NCI-H1436 treated with DMSO at 0.1 percent for 48 hours (cell line): ENCODE data around the gene TRIM47.

ENCODE experiments used
- DNase-seq: peaks from one replicate; lab custom pipeline; 2025; lab: John Stamatoyannopoulos, UW

TRIM47 gene

DNA sequence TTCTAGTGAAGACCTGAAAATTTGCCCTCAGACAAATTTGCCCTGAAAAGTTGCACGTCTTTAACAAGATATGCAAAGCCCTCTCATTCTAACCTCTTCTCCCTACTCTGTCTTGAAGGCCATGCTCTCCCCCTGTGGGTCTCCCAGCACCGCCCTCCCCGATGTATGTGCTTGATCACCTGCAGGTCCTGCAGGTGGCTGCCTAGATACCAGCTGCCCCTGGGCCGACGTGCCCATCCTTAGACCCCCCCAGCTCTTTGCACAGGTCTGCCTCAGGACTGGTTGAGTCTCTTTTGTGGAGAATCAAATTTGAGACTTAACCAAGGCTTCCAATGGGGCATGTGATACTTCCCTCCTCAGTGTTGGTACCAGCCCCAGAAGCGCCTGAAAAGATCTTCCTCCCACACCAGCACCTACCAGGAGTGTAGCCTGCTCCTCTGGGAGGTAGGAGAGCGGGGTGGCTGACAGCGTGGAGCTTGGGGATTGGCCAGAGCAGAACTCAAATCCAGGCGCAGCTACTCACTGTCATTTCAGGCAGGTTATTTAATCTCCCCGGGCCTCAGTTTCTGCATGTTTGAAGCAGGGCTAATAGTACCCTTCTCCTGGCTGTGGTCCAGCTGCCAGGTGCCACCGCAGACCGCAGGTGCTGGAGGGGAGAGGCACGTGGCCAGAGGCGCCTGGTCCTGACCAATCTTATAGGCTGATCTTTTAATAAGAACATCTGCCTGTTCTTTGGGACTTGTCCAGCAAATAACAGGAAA lies 30.9 kb upstream of the TRIM47 start:
- peak; percentile 90 for DNase-seq

DNA sequence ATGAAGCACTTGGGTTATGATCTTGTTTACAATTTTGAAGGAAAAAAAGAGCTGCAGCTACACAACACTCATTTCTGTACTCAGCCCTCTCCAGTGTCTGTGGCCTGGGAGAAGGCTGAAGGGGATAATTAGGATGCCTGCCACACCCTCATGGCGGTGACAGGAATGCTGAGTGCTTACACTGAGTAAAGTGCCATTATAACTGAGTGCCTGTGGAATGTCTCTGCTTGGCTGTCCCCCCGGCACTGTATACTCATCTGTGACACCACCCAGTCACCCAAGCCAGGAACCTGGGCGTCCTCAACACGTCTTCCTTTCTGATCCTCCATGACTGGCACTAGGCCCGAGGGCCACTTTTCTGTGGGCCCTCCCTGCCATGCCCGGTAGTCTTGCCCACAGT lies 29.8 kb upstream of the TRIM47 start:
- DNase-seq = no peak

DNA sequence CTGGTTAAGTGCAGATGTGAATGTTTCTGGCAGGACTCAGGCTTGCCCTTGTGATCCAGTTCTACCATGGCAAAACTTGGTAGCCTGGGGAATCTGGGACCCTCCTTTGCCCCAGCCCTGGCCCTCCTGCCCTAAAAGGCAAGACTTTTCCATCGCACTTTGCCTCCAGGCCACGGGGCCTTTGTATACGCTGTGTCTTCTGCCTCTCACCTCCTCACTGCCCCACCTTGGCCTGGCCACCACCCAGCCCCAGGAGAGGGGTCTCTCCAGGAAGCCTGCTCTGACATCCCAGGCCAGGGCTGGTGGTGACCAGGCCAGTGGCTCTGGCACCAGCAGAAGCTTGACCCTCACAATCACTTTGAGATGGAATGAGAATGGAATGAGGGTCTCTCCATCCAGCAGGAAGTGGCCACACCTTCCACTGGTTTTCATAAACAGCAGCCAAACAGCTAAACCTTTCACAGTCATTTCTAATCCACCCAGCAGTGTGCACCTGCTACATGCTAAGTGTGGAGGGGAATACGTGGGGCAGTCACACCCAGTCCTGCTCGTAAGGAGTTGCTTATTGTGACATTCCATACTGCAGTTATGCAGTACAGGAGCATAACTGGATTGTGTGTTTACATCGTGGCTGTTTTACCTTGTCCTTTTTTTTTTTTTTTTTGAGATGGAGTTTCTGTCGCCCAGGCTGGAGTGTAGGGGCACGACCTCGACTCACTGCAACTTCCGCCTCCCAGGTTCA lies 27.9 kb upstream of the TRIM47 start:
- no peak for DNase-seq

DNA sequence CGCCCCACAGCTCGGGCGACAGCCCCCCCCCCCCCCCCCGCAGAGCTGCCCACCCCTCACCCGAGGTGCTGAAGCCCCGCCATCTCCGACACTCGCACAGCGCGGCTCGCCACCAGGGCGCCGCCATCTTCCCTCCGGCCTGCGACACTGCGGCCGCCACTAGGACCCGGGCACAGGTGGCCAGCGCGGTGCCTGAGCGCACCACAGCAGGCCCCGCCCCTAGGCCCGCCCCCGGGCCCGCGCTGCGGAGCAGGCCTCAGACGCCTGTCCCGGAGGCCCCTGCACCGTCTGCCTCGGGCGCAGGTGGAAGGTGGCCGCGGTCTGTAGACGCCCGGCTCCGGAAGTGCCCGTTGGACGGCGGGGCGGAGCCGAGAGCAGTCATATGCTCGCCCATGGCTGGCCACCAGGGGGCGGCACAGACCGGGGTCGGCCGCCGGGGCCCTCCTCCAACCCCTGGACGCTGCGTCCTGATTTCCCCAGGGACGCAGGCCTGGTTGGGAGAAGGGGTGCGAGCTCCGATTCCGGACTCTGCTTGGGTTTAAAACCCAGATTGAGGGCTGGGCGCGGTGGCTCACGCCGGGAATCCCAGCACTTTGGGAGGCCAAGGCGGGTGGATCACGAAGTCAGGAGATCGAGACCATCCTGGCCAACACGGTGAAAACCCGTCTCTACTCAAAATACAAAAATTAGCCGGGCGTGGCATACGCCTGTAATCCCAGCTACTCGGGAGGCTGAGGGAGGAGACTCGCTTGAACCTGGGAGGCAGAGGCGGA lies 26.6 kb upstream of the TRIM47 start, which contains the start of gene MRPL38:
TSS of gene MRPL38 (minus strand) at position 136 of the 773 bp plus-strand sequence. CDS start at position 127, 9 bp downstream.
- peak; percentile 76 for DNase-seq

DNA sequence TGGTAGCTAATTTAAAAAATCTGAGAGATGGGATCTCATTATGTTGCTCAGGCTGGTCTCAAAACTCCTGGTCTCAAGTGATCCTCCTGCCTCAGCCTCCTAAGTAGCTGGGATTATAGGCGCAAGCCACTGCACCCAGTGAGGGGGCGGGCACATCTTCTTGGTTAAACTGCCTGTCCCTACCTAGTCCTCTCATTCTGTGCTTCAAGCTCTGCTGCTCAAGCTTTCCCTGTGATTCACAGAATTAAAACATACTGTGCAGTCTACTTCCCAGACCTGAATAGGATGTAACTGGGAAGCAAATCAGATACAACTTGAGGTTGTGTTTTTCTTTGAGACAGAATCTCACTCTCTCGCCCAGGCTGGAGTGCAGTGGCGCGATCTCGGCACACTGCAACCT lies 24.0 kb upstream of the TRIM47 start:
- no peak for DNase-seq

DNA sequence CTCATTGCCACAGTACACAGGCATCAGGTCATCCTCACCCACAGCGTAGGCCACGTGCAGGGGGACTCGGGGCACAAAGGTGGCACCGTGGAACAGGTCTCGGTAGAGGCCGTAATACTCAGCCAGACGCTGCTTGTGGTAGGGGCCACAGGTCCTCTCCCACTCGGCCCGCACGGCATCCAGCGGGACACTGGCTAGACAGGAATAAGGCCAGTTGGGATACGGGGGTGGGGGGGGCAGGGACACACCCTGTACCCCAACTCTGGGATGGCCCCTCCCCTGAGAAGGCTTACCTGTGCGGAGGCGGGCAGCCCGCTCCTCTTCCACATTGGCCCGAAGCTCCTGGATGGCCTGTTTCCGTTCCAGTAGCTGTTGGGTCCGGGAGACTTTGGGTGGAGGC lies 23.3 kb upstream of the TRIM47 start:
- DNase-seq = no peak

DNA sequence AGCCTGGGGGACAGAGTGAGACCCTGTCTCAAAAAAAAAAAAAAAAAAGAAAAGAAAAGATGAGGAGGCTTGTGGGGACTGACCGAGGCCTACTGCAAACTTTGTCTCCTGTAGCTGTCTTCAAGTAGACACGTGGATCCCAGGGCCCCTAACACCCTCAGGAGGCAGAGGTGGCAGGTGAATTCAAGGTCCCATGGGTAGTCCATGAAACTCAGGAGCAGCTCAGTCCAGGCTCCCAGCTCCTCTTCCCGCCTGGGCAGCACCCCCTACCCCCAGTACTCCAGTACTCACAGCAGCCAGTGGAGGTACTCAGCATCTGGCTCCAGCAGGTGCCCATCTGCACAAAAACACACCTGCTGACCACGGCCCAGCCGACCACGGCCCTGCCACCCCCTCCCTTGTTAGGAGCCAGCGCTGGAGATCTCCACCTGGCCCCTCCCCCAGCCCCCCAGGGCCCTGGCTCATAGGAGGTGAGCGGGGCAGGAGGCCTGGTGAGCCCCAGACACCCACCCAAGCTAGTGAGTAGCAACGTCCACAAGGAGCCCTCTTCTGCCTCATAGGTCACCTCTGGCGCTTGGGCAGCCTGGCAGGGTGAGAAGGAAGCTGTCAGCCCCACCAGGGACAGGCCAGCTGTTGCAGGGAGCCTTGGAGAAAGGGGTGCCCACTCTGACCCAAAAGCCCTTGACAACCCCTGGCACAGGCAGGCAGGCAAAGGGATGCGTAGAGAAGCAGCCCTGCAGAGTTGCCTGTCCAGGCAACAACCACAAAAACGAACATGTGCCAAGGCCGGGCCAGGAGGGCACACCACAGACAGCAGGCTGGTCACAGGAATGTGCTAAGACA lies 22.5 kb upstream of the TRIM47 start:
- no peak for DNase-seq

DNA sequence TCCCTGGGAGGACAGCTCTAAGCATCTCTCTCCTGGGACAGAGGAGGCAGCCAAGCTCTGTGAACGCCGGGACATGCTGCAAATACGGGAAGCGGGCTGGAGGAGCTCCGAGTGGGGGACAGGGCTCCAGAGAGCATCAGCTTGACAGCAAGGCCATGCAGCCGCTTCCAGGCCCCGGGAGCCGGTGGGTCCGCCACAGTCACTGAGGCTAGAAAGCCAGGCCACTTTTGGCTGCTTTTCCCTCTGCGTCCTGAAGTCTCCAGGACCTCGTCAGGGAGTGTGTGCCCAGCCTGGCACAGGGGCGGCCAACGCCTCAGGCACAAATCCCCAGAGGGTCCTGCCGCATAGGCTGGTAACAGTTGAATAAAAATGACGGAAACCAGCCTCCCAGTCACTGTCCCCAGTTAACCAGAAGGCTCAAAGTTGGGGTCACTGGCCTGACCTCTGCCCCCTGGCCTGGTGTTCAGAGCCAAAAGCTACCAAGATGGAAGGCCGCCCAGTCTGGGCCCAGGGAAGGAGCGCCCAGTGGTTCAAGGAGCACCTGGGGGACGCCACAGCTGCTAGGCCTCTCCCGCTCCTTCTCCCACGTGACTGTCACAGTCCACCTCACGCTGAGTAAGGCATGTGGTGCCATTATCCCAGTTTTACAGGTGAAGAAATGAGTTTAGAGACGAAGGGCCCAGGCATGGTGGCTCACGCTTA lies 21.5 kb upstream of the TRIM47 start:
- no peak for DNase-seq

DNA sequence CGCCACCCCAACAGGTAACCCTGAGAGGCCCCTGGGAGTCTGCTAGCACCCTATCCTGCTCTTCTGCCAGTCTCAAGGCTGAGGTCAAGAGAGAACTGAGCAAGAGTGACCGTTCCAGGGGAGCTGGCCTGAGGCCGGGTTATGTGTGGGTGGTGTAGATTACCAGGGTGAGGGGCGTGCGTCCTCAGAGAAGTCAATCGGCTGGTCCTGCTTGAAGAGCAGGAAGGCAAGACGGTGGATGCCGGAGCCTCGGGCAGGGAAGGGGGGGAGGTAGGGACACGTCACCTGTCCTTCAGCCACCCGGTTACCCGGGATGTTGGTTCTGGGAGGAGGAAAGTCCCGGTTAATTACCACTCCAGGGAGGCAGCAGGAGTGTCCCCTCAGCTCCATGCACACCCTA lies 21.0 kb upstream of the TRIM47 start:
- DNase-seq = no peak

DNA sequence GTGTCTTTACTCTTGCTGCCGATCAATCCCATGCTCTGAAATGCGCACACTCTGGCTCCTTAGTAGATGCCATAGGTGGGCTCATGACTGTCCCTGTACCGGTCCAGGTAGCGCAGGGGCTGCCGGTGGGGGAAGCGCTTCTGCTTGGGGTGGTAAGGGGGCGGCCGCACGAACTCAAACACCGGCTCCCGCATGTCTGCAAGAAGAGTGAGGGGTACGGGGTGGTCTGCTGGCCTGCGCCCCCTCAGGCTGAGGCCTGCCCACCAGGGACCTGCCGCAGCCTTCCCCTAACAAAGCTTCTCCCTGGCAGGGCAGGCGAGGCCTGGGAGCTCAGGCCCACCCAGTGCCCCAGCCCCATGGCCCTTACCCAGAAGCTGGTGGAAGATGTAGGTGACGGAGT lies 20.4 kb upstream of the TRIM47 start:
- no peak for DNase-seq

DNA sequence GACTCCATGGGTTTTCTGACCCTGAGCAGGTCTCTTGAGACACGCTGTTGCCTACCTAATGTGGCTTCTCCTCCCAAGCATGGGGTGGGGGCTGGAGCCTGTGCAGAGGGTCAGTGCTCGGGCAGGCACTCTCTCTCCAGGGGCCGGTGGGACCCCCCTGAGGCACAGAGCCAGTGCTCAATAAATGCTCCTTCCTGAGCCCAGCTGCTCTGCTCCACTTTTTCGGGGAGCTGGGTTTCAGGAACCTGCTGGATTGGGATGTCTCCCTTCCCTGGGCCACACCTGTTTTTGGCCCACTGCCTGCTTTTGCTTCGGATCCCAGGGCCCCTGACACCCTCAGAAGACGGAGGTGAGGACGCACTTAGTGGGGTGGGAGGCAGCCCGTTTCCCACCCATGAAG lies 19.7 kb upstream of the TRIM47 start:
- DNase-seq = no peak

DNA sequence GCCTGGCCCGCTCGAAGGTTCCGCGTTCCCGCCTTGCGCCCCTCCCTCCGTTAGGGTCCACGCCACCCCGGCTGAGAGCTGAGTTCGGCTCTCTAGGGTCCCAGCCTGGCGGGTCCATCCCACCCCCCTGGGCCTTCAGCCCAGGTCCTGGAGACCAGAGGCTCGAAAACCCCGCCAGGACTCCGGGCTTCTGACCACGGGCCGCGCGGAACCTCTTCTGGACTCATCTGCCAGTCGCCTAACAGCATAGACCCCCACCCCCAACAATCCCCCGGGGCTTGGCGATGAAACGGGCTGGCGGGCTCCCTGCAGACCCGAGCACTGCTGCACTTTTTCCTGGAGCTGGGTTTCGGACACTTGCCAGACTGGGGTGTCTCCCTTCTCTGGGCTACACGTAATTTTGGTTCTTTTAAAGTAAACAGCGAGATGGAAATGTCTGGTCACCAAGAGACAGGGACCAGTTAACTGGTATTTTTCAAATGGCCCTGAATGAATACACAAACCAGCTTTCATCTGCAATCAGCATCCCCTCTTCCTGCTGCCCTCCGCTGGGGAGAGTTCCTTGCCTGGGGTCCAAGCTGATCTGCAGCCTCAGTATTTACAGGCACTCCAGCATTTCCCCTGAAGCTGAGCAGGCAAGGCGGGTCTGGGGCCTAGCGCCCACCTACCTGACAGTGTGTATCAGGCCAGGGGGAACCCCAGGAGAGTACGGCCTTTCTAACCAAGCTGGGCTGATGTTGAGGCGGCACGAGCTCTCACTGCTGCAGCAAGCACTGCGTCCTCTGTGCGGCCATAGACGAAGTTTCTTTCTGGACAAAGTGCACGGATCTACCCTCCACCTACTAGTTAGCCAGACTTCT lies 19.0 kb upstream of the TRIM47 start:
- no peak for DNase-seq

DNA sequence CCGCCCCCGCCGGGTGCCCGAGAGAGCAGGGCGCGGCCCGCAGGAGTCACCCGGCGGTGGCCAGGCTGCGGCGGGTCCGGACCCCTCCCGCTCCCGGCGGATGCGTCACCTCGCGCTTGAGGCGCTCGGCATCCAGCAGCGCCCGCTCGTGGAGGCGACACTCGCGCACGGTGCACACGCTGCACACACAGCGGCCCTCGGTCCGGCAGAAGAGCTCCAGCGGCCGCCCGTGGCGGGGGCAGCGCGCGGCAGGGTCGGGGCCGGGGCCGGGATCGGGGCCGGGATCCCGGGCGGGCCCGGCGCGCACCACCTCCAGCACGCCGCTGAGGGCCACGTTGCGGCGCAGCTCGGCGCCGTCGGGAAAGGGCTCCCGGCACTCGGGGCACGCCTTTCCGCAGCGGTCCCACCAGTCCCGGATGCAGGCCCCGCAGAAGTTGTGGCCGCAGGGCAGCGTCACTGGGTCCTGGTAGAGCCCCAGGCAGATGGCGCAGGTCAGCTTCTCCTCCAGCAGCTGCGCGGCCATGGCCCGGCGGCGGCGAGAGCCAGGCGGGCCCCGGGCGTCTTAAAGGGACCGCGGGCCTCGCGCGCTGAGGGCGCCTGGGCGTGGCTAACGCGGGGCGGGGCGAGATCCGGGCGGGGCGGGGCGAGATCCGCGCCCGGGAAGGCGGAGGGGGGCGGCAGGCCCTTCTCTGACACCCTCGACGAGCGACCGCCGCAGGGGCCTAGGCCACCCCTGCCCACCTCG lies 18.2 kb upstream of the TRIM47 start, which contains the start of gene TRIM65:
TSS of gene TRIM65 (minus strand) at position 537 of the 745 bp plus-strand sequence. CDS start at position 523, 14 bp downstream.
- DNase-seq = no peak

DNA sequence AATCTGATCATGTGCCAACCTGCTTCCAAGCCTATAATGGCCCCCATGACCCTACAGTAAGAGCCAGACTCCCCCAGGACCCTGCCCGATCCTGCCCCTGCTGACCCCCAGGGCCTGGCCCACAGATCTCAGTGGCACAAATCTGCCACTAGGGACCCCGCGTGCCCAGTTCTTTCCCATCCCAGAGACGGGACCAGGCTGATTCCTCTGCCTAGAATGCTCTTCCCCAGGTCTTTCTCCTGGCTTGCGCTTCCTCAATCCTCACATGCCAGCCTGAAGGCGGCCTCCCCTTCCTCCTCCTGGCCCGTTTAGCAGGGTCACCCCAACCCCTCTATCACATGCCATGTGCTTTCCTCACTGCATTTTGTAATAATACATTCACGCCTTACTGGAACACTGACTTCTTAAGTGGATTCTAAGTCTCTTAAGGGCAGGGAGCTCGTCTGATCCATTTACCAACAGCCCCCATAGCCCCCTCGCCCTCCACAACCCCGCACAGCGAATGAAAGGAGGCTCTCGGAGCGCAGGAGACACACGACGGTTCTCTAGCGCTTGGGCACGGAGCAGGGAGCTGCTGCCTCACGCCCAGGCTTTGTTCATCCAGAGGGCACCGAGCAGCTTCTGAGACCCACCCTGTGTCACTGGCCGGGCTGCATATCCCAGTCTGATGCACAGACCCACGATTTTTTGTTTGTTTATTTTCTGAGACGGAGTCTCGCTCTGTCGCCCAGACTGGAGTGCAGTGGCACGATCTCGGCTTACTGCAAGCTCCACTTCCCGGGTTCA lies 17.2 kb upstream of the TRIM47 start:
- DNase-seq = no peak

DNA sequence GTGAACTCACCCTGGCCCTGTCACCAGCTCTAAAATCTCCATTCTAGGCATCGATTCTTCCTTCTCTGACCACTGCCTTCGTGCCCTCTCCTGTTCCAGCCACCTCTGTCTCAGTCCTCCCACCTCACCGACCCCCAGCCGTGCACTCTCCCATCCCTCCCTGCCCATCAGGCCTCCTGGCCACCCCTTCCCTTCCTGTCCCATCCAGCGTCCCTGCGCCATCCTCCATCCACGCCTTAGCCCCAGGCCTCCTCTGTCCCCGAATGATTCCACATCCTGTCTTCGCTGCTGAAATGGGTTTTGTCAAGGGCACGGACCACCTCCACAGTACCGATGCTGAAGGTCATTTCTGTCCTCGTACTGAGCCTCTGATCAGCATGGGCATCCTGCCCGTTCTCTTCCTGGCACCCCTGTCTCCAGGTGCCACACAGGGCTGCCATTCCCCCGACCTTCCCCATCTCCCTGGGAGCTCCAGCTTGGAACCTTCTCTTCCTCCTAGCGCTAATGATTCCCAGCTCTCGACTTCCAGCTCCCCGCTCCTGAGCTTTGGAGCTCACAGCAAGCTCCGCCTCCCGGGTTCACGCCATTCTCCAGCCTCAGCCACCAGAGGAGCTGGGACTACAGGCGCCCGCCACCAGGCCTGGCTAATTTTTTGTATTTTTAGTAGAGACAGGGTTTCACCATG lies 15.8 kb upstream of the TRIM47 start:
- DNase-seq = no peak

DNA sequence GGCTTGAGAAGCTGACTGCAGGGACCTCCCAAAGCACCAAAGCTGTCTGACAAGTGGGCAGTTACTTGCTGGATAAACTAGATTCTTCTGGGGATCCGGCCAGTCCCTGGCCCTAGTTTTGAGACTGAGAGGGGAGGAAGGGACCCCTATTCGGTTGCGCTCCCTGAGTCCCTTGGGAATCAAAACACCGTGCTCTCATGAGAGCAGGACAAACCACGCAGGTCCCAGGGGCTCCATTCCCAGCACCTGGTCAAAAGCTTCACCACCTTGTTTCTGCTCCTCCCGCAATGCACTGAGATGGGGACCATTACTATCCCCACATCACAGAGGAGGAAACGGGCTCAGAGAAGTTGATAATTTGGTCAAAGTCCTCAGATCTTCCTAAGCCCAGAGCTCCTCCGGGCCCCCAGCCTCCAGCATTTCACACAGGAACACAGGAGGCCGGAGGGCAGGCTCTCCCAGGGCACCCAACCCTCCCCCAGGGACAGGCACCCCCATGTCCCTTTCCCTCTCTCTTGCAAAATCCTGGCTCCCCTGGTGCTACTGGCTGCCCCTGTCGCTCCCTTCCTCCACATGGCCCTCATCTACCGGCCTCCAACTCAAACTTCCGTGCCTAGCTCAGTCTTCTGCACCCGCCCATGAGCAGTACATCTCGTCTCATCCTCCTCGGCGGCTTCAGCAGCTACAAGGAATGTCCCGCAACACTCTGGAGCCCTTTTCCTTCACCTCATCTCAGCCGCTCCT lies 15.1 kb upstream of the TRIM47 start:
- no peak for DNase-seq

DNA sequence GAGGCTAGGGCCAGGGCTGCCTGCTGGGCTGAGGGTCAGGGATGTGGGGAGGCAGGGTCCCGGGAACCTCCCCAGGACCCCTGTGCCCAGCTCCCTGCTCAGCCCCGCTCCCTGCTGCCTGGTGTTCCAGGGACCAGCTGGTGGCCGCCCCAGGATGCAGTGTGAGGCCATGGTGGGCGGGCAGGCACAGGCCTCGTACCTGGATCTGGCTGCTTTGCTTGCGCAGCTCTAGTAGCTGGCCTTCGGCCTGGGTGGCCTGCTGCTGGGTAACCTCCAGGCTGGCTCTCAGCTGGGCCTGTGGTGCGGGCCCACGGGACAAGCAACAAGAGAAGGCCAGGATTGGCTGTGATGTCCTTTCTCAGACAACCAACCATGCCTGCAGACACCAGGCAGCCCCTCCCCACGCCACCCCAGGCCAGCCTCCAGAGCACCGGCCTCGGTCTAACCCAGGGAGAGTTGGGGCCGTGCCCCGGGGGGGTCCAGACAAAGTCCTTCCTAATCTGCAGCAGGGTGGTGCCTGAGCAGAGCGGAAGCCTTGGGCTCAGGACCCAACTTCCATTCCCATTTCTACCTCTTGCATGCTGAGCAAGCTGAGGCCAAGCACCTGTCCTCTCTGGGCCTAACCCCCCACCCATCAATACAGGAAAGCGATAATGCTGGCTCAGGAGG lies 14.3 kb upstream of the TRIM47 start:
- no peak for DNase-seq
